ENCODE measurements around the gene MTPN. TPM values are rescaled to one million over a fixed set of nuclear protein-coding genes. Genes with fewer than 3 reads are reported as not detected.
A peak's percentile ranks its signal among the peaks of the same experiment; 100 is the strongest.

Gene MTPN
- total RNA-seq, 4 donors from 2014 or later, result 59.6 to 83.3 (median 71.2) TPM

- WGBS, 2 donors, result 45 to 46% methylated on average over 5 of the region's 5 CpGs
- TF ChIP-seq POLR2A (IDR thresholded peaks at IDR 0.05) (no peak), CTCF (IDR thresholded peaks at IDR 0.05) (no peak)
- no peak overlapping the region for H3K4me3 ChIP-seq (ENCODE audit: low read depth, poor library complexity, severe bottlenecking)
- intact Hi-C loops (cut with DNase I; ENCODE audit: low total_unique reads), result no loop called here
- DNase-seq (ENCODE audit: low spot score in 2 of 2), result peak in 1 of 2 donors; percentile 37
Measured at GRCh38 chr7:135877805-135878204, 99.4 kb downstream of the MTPN start.

Other genes starting within 250 kb of the MTPN start
- 1 to 10 TPM in 1 of 4 donors, under 1 TPM in 3; 0.23 to 1.1 (median 0.49) TPM for gene SLC13A4, start 249.2 kb downstream of the MTPN start, total RNA-seq
- gene FAM180A, start 228.5 kb downstream of the MTPN start, total RNA-seq, result 10 to 100 TPM in 1 of 4 donors, 1 to 10 TPM in 2, under 1 TPM in 1; 0.34 to 10.3 (median 5.6) TPM

Measured in lower leg skin (tissue), 4 donors.